HG03025 (cell line): Measurements from ENCODE around the gene IL1RL1.

Source experiments
- ATAC-seq: cut with Tn5 transposase; IDR thresholded peaks from one replicate; pipeline ENCODE4 v1.9.1; 2021; ENCODE audit warnings: mild to moderate bottlenecking, moderate library complexity; ENCODE audit not compliant: unreplicated experiment, low FRiP score

The IL1RL1 gene

GRCh38 chr2:102331311-102331980 lies 20.1 kb downstream of the IL1RL1 start:
- ATAC-seq = no peak

- no peak for ATAC-seq
Observed at GRCh38 chr2:102334486-102334885, 23.1 kb downstream of the IL1RL1 start.

DNA sequence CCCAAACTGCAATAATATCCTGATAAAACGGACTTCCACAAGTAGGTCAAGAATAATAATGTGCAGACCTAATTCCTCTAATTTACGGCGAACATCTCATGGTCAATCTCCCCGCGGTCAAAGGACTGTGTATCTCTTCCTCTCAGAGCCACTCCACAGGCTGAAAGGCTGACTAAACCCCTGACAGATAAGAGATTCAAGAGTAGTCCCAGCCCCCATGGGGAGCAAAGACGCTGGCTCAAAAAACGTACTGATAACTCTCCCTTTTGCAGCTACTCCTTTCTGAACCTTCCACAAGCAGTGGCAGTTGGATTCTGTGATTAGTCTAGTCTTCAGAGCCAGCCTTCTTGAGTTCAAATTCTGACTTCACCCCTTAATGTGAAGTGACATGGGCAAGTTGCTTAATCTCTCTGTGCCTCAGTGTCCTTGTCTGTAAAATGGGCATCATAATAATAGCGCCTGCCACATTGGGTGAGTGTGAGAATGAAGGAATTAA lies 24.6 kb downstream of the IL1RL1 start:
- ATAC-seq = no peak

DNA sequence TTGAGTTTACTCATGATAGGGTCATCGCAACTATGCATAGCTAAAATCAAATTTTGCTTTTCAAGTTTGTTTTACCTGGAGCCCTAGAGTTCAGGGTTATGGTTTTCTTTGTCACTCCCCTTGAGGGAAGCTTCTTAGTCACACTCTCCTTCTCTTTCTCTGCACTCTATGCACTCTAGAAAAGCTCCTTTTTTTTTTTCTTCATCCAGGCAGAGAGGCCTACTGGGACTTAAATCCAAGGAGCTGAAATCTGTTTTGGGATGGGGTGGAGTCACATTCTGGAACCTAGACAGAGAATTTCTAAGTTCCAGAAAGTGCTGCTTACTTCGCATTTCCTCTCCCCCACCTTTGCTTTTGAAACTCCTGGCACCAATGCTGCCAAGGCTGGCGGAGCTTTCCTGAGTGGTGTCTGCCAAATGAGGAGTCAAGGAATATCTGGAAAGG lies 25.2 kb downstream of the IL1RL1 start:
- no peak for ATAC-seq

- no peak for ATAC-seq
Observed at GRCh38 chr2:102337012-102337411, 25.6 kb downstream of the IL1RL1 start.

DNA sequence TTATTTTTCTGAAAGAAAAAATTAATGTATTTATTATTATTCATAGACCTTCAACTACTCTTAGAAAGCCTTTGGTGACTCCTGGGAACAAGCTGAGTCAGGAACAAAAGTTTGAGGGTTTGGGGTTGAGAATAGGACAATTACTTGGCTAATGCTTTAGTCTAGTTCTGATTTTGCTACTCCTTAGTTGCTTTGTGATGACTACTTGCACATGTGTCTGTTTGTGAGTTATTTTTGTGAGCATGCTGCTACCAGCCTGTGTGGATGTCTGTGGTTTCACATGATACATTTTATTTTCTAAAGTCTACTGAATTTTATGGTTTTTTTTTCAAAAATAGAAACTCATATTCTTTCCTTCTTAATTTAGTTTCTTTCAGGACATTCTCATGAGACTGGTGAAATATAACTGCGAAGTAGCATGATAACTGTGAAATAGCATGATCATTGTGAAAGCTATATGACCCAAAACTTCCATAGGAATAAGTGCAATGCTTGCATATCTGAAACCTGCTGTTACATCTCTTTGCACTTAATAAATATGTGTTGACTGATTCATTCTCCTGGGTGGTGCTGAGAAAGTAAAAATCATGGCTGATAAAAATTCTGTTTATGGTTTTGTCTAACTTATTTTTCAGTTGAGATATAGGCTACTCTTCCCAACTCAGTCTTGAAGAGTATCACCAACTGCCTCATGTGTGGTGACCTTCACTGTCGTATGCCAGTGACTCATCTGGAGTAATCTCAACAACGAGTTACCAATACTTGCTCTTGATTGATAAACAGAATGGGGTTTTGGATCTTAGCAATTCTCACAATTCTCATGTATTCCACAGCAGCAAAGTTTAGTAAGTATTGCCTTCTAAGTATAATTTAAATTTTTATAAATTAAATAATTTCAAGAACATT lies 26.4 kb downstream of the IL1RL1 start:
- no peak for ATAC-seq

GRCh38 chr2:102340778-102341177 lies 29.4 kb downstream of the IL1RL1 start:
- no peak for ATAC-seq

- ATAC-seq = no peak
Observed at GRCh38 chr2:102342888-102343287, 31.5 kb downstream of the IL1RL1 start.

- ATAC-seq = no peak
Observed at GRCh38 chr2:102344397-102344796, 33.0 kb downstream of the IL1RL1 start.

GRCh38 chr2:102345329-102345920 lies 34.1 kb downstream of the IL1RL1 start:
- ATAC-seq = no peak

- no peak for ATAC-seq
Observed at GRCh38 chr2:102346381-102347130, 35.2 kb downstream of the IL1RL1 start.

- ATAC-seq = no peak
Observed at GRCh38 chr2:102350137-102350793, 38.9 kb downstream of the IL1RL1 start.

DNA sequence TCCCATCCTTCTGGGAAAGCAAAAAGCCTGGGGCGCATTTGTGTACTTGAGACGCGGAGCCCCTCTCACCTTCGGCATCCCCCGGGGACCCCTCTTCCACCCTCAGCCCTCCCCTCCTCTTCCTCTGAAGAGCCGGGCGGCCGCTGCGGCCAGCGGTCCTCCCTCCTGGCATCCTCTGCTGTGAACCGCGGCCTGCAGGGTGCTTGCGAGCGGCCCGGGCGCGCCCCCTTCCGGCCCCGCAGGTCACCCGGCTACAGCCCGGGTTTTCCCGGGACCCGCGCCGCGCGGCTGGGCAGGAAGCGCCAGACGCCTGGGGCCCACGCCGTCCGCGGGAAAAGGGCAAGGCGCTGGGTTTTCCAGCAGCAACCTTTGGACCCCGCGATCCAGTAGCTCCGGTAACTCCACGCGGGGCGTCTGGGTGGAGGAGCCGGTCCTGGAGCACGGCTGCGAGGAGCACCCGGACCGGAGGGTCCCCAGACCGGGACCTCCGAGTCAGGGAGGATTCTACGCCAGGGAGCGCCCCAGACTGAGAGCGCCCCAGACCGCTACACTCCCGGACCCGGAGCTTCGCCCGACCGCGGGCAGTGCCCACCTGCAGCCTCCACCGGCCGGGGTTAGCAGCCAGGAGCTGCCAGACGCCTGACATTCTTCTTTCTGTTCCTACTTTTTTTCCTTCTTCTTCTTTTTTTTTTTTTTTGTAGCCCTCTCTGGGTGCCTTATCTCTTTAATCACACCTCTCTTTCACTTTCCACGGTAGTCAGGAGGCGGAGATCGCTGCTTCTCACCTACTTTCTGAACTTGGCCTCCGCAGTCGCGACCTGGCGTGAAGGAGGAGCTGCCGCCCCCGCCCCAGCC lies 44.4 kb downstream of the IL1RL1 start, which contains the start of gene IL18R1:
Gene IL18R1 (plus strand): TSS at position 271 of the 855 bp plus-strand sequence. CDS start 6,865 bp downstream, outside the sequence.
- peak; percentile 90 for ATAC-seq

GRCh38 chr2:102356381-102356712 lies 45.0 kb downstream of the IL1RL1 start:
- ATAC-seq = no peak

- no peak for ATAC-seq
Observed at GRCh38 chr2:102356741-102357140, 45.4 kb downstream of the IL1RL1 start.

DNA sequence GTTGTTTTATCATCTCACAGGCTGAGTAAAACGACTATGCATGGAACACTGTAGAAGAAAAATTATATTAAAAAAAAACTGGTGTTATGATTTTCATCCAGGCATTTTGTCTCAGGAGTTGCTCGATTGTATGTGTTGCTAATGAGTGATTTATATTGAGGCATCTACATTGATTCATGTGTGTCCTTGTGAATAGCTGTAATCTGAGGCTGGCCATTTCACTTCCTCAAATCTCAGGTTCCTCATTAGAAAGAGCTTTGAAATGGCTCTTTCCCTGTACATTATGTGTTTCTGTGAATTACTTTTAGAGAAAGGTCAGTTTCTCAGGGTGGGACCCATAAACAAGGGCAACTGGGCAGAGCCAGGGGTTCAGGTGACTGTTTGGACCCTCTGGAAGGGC lies 46.6 kb downstream of the IL1RL1 start:
- no peak for ATAC-seq

DNA sequence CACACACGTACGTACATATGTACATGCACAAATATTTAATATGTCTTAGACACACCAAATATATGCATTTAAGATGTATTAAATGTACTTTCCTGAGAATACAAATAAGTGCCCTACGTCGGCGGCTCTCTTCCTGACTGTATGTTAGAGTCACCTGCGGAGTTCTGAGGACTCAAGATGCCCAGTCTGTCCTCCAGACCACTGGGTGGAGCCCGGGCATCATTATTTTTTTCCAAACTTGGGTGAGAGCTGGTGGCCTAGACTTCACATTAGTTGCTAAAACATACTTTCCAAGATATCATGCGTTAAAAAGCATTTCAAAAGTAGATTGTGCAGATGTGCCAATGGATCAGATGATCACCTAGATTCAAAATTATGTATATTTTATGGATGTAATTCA lies 47.1 kb downstream of the IL1RL1 start:
- ATAC-seq = no peak

GRCh38 chr2:102359527-102359926 lies 48.2 kb downstream of the IL1RL1 start:
- ATAC-seq = no peak

DNA sequence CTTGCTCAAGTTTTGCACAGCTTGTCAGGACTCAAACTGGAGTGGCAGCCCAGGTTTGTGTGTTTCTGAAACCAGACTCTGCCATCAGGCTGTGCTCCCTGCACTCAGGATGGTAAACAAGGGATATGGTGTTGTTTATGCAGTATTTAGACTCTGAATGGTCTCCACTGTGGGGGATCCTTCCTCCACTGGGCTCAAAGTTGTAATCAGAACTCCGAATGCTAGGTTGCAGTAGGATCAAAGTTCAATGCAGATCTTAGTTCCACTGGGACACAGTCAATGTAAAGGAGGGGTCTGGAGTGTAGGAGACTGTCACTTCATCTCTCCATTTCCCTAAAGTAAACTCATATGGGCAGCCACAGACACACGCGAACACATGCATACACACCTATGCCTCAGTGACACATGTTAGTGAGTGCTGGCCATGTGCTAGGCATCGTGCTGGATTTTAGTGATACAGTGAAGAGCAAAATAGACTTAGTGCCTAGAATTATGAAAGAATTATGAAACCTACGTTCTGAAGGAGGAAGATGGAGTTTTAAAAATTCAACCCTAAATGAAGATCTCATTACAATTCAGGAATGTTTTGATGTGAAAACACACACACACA lies 50.4 kb downstream of the IL1RL1 start:
- no peak for ATAC-seq
